ENCODE data around the gene C16orf74.

C16orf74 gene

GRCh38 chr16:85789773-85790172 lies 38.9 kb upstream of the C16orf74 start:
- Histone ChIP-seq H3K4me3 (ENCODE audit: low read length in 2 of 2) (no peak overlapping the region), H3K9me3 (ENCODE audit: control insufficient read depth in 2 of 2, low read length in 2 of 2) (no peaks in the 10 kb centered on the region), H3K27ac (ENCODE audit: low read depth in 2 of 2, low read length in 2 of 2) (no peak overlapping the region), H3K9ac (ENCODE audit: low read depth in 1 of 2, low read length in 2 of 2) (no peak overlapping the region), H3K4me1 (ENCODE audit: control insufficient read depth in 2 of 2, insufficient read depth in 2 of 2, low read length in 2 of 2) (no peaks in the 10 kb centered on the region), H3K27me3 (ENCODE audit: control insufficient read depth in 2 of 2, insufficient read depth in 2 of 2, low read length in 2 of 2) (no peaks in the 10 kb centered on the region), H3K36me3 (ENCODE audit: control insufficient read depth in 2 of 2, insufficient read depth in 2 of 2, low read length in 2 of 2) (peaks cover 35 to 49% of the 10 kb centered on the region in 2 donors)

- Histone ChIP-seq H3K4me3 (ENCODE audit: low read length in 2 of 2) (no peak overlapping the region), H3K27me3 (ENCODE audit: control insufficient read depth in 2 of 2, insufficient read depth in 2 of 2, low read length in 2 of 2) (no peaks in the 10 kb centered on the region), H3K9me3 (ENCODE audit: control insufficient read depth in 2 of 2, low read length in 2 of 2) (no peaks in the 10 kb centered on the region), H3K4me1 (ENCODE audit: control insufficient read depth in 2 of 2, insufficient read depth in 2 of 2, low read length in 2 of 2) (no peaks in the 10 kb centered on the region), H3K27ac (ENCODE audit: low read depth in 2 of 2, low read length in 2 of 2) (no peak overlapping the region), H3K9ac (ENCODE audit: low read depth in 1 of 2, low read length in 2 of 2) (no peak overlapping the region), H3K36me3 (ENCODE audit: control insufficient read depth in 2 of 2, insufficient read depth in 2 of 2, low read length in 2 of 2) (peaks cover 35 to 44% of the 10 kb centered on the region in 2 donors)
Measured at GRCh38 chr16:85788819-85789218, 37.9 kb upstream of the C16orf74 start.

GRCh38 chr16:85785927-85786326 lies 35.0 kb upstream of the C16orf74 start:
- Histone ChIP-seq H3K36me3 (ENCODE audit: control insufficient read depth in 2 of 2, insufficient read depth in 2 of 2, low read length in 2 of 2) (peaks cover 35 to 36% of the 10 kb centered on the region in 2 donors), H3K9ac (ENCODE audit: low read depth in 1 of 2, low read length in 2 of 2) (no peak overlapping the region), H3K4me3 (ENCODE audit: low read length in 2 of 2) (no peak overlapping the region), H3K27me3 (ENCODE audit: control insufficient read depth in 2 of 2, insufficient read depth in 2 of 2, low read length in 2 of 2) (no peaks in the 10 kb centered on the region), H3K27ac (ENCODE audit: low read depth in 2 of 2, low read length in 2 of 2) (no peak overlapping the region), H3K9me3 (ENCODE audit: control insufficient read depth in 2 of 2, low read length in 2 of 2) (no peaks in the 10 kb centered on the region), H3K4me1 (ENCODE audit: control insufficient read depth in 2 of 2, insufficient read depth in 2 of 2, low read length in 2 of 2) (peaks cover 0 to 4% of the 10 kb centered on the region in 2 donors)

- peaks cover 46 to 48% of the 10 kb centered on the region in 2 donors for H3K36me3 ChIP-seq (ENCODE audit: control insufficient read depth in 2 of 2, insufficient read depth in 2 of 2, low read length in 2 of 2)
- H3K9ac ChIP-seq (ENCODE audit: low read depth in 1 of 2, low read length in 2 of 2), result no peak overlapping the region
- H3K27ac ChIP-seq (ENCODE audit: low read depth in 2 of 2, low read length in 2 of 2), result no peak overlapping the region
- H3K9me3 ChIP-seq (ENCODE audit: control insufficient read depth in 2 of 2, low read length in 2 of 2), result no peaks in the 10 kb centered on the region
- peaks cover 0 to 4% of the 10 kb centered on the region in 2 donors for H3K4me1 ChIP-seq (ENCODE audit: control insufficient read depth in 2 of 2, insufficient read depth in 2 of 2, low read length in 2 of 2)
- H3K27me3 ChIP-seq (ENCODE audit: control insufficient read depth in 2 of 2, insufficient read depth in 2 of 2, low read length in 2 of 2), result no peaks in the 10 kb centered on the region
- no peak overlapping the region for H3K4me3 ChIP-seq (ENCODE audit: low read length in 2 of 2)
Measured at GRCh38 chr16:85784813-85785212, 33.9 kb upstream of the C16orf74 start.

- H3K9me3 ChIP-seq (ENCODE audit: control insufficient read depth in 2 of 2, low read length in 2 of 2), result no peaks in the 10 kb centered on the region
- no peak overlapping the region for H3K9ac ChIP-seq (ENCODE audit: low read depth in 1 of 2, low read length in 2 of 2)
- no peak overlapping the region for H3K27ac ChIP-seq (ENCODE audit: low read depth in 2 of 2, low read length in 2 of 2)
- H3K4me1 ChIP-seq (ENCODE audit: control insufficient read depth in 2 of 2, insufficient read depth in 2 of 2, low read length in 2 of 2), result peaks cover 0 to 4% of the 10 kb centered on the region in 2 donors
- no peak overlapping the region for H3K4me3 ChIP-seq (ENCODE audit: low read length in 2 of 2)
- H3K27me3 ChIP-seq (ENCODE audit: control insufficient read depth in 2 of 2, insufficient read depth in 2 of 2, low read length in 2 of 2), result no peaks in the 10 kb centered on the region
- H3K36me3 ChIP-seq (ENCODE audit: control insufficient read depth in 2 of 2, insufficient read depth in 2 of 2, low read length in 2 of 2), result peaks cover 50 to 55% of the 10 kb centered on the region in 2 donors
Measured at GRCh38 chr16:85783441-85783840, 32.5 kb upstream of the C16orf74 start.

GRCh38 chr16:85782451-85782850 lies 31.6 kb upstream of the C16orf74 start:
- Histone ChIP-seq H3K9ac (ENCODE audit: low read depth in 1 of 2, low read length in 2 of 2) (no peak overlapping the region), H3K4me3 (ENCODE audit: low read length in 2 of 2) (no peak overlapping the region), H3K36me3 (ENCODE audit: control insufficient read depth in 2 of 2, insufficient read depth in 2 of 2, low read length in 2 of 2) (peaks cover 41 to 55% of the 10 kb centered on the region in 2 donors), H3K27ac (ENCODE audit: low read depth in 2 of 2, low read length in 2 of 2) (no peak overlapping the region), H3K9me3 (ENCODE audit: control insufficient read depth in 2 of 2, low read length in 2 of 2) (no peaks in the 10 kb centered on the region), H3K27me3 (ENCODE audit: control insufficient read depth in 2 of 2, insufficient read depth in 2 of 2, low read length in 2 of 2) (no peaks in the 10 kb centered on the region), H3K4me1 (ENCODE audit: control insufficient read depth in 2 of 2, insufficient read depth in 2 of 2, low read length in 2 of 2) (peaks cover 0 to 4% of the 10 kb centered on the region in 2 donors)

- peaks cover 0 to 4% of the 10 kb centered on the region in 2 donors for H3K4me1 ChIP-seq (ENCODE audit: control insufficient read depth in 2 of 2, insufficient read depth in 2 of 2, low read length in 2 of 2)
- H3K9ac ChIP-seq (ENCODE audit: low read depth in 1 of 2, low read length in 2 of 2), result no peak overlapping the region
- no peak overlapping the region for H3K27ac ChIP-seq (ENCODE audit: low read depth in 2 of 2, low read length in 2 of 2)
- H3K27me3 ChIP-seq (ENCODE audit: control insufficient read depth in 2 of 2, insufficient read depth in 2 of 2, low read length in 2 of 2), result no peaks in the 10 kb centered on the region
- no peak overlapping the region for H3K4me3 ChIP-seq (ENCODE audit: low read length in 2 of 2)
- no peaks in the 10 kb centered on the region for H3K9me3 ChIP-seq (ENCODE audit: control insufficient read depth in 2 of 2, low read length in 2 of 2)
- H3K36me3 ChIP-seq (ENCODE audit: control insufficient read depth in 2 of 2, insufficient read depth in 2 of 2, low read length in 2 of 2), result peaks cover 37 to 52% of the 10 kb centered on the region in 2 donors
Measured at GRCh38 chr16:85781695-85782370, 30.9 kb upstream of the C16orf74 start.

GRCh38 chr16:85781156-85781555 lies 30.3 kb upstream of the C16orf74 start:
- H3K9ac ChIP-seq (ENCODE audit: low read depth in 1 of 2, low read length in 2 of 2), result no peak overlapping the region
- H3K4me3 ChIP-seq (ENCODE audit: low read length in 2 of 2), result no peak overlapping the region
- H3K9me3 ChIP-seq (ENCODE audit: control insufficient read depth in 2 of 2, low read length in 2 of 2), result no peaks in the 10 kb centered on the region
- H3K27me3 ChIP-seq (ENCODE audit: control insufficient read depth in 2 of 2, insufficient read depth in 2 of 2, low read length in 2 of 2), result no peaks in the 10 kb centered on the region
- peaks cover 0 to 4% of the 10 kb centered on the region in 2 donors for H3K4me1 ChIP-seq (ENCODE audit: control insufficient read depth in 2 of 2, insufficient read depth in 2 of 2, low read length in 2 of 2)
- H3K27ac ChIP-seq (ENCODE audit: low read depth in 2 of 2, low read length in 2 of 2), result no peak overlapping the region
- peaks cover 31 to 45% of the 10 kb centered on the region in 2 donors for H3K36me3 ChIP-seq (ENCODE audit: control insufficient read depth in 2 of 2, insufficient read depth in 2 of 2, low read length in 2 of 2)

- Histone ChIP-seq H3K9me3 (ENCODE audit: control insufficient read depth in 2 of 2, low read length in 2 of 2) (no peaks in the 10 kb centered on the region), H3K27ac (ENCODE audit: low read depth in 2 of 2, low read length in 2 of 2) (no peak overlapping the region), H3K4me3 (ENCODE audit: low read length in 2 of 2) (no peak overlapping the region), H3K9ac (ENCODE audit: low read depth in 1 of 2, low read length in 2 of 2) (no peak overlapping the region), H3K36me3 (ENCODE audit: control insufficient read depth in 2 of 2, insufficient read depth in 2 of 2, low read length in 2 of 2) (peaks cover 27 to 39% of the 10 kb centered on the region in 2 donors), H3K4me1 (ENCODE audit: control insufficient read depth in 2 of 2, insufficient read depth in 2 of 2, low read length in 2 of 2) (peaks cover 0 to 4% of the 10 kb centered on the region in 2 donors), H3K27me3 (ENCODE audit: control insufficient read depth in 2 of 2, insufficient read depth in 2 of 2, low read length in 2 of 2) (no peaks in the 10 kb centered on the region)
Measured at GRCh38 chr16:85780281-85780680, 29.4 kb upstream of the C16orf74 start.

GRCh38 chr16:85778873-85779272 lies 28.0 kb upstream of the C16orf74 start:
- Histone ChIP-seq H3K4me1 (ENCODE audit: control insufficient read depth in 2 of 2, insufficient read depth in 2 of 2, low read length in 2 of 2) (peaks cover 0 to 4% of the 10 kb centered on the region in 2 donors), H3K36me3 (ENCODE audit: control insufficient read depth in 2 of 2, insufficient read depth in 2 of 2, low read length in 2 of 2) (peaks cover 27 to 39% of the 10 kb centered on the region in 2 donors), H3K27ac (ENCODE audit: low read depth in 2 of 2, low read length in 2 of 2) (no peak overlapping the region), H3K9ac (ENCODE audit: low read depth in 1 of 2, low read length in 2 of 2) (no peak overlapping the region), H3K9me3 (ENCODE audit: control insufficient read depth in 2 of 2, low read length in 2 of 2) (no peaks in the 10 kb centered on the region), H3K4me3 (ENCODE audit: low read length in 2 of 2) (no peak overlapping the region), H3K27me3 (ENCODE audit: control insufficient read depth in 2 of 2, insufficient read depth in 2 of 2, low read length in 2 of 2) (no peaks in the 10 kb centered on the region)

Data from mucosa of rectum (tissue), 2 donors.